KBM-7 (cell line): ENCODE measurements around the gene KIF17.

Experiments used
- DNase-seq: peaks from one replicate; pipeline ENCODE4 v3.0.0-alpha.2; 2015
- in situ Hi-C: fragments of 300-500 bp; cut with MboI; formaldehyde crosslinking; loops from 2 replicates; pipeline ENCODE4 v1.14.3; 2020; ENCODE audit warnings: low sequenced_read_pairs, low pct_unique_long_range_greater_than_20kb, mixed read lengths

Gene KIF17

DNA sequence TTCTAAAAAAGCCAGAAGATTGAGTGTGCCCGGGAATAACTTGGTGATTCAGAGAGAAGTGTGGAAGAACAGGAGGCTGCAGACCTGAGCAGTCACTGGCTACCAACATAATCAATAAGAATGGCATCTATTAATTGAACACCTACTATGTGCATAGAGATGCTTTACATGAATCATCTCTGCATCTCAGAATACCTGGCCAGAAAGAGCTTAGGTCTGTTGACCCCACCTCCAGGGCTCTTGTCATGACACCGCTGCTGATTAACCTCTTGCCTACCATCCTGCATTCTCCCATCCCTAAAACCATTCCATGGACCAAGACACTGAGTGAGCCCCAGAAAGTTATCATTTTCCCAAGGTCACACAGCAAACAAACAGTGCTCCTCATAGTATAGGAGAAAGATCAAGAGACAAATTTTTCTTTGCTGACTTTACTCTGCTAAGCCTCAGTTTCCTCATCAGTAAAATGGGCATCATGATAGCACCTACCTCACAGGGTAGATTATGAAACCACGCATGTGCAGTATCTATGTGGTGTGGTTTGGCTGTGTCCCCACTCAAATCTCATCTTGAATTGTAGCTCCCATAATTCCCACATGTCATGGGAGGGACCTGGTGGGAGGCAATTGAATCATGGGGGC is 100.8 kb downstream of the KIF17 start:
- no peak for DNase-seq
- in situ Hi-C loops, result no loop called here

DNA sequence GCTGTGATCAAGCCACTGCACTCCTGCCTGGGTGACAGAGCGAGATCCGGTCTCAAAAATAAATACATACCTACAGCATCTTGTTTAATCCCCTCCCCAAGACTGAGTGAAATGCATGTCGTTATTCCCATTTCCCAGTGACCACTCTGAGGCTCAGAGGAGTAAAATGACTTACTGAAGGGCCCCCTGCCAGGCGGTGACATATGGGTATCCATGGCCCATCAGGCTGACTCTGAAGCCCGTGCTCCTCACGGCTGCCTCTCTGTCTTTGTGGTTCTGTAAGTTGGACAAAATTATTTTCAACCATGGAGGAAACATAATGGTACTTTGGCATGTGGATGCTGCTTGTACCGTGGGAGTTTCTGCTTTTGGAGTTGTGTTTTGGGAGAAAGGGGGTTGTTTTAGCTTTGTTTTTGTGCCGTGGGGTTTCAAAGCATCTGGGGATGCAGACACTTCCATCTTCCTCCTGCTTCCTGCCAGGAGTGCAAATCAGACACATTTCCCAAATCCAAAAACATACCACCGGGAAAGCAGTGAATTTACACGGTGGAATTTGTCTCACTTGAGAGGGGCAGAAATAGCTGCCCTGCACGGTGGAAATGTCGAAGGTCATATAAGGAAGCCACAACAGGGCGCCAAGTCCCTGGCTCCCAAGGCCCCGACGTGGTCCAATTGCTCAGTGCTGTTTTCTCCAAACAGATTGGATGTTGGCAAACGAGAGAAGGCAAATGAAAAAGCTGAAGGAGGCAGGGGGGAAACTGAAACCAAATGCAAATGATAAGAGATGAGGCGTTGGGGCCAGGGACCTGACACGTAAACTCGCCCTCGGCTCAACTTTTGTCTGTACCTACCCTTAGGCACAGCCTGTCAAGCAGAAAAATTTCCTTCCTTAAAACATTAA is 101.6 kb downstream of the KIF17 start:
- DNase-seq, result no peak
- in situ Hi-C loops, result no loop called here

DNA sequence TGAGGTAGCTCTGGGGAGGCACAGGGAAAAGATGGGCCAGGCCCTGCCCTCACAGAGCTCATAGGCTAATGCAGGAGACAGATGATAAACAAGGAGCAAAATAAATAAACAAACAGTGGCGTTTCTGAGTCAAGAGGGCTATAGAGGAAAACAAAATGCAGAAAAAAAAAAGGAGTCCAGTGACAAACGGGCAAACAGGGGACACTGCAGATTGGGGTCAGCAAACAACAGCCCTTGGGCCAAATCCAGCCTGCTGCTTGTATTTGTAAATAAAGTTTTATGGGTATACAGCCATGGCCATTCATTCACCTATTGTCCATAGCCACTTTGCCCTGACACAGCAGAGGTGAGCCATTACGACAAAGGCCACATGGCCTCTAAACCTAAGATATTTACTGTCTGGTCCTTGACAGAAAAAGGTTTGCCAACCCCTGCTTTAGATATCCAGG is 103.7 kb downstream of the KIF17 start:
- in situ Hi-C loops, result no loop called here
- DNase-seq, result no peak
